Spleen (tissue), 7 donors: ENCODE measurements around the gene RGL1.

Source experiments
- CTCF ChIP-seq, 11 experiments: fragments of 200-600 bp in 7 of 11; fragments of 450-650 bp in 4 of 11; sonication (generic) in 4 of 11; IDR thresholded peaks in 8 of 11; conservative IDR thresholded peaks in 3 of 11; 1 replicate in 7 of 11; 2 replicates in 4 of 11; pipeline versions ENCODE4 v1.4.0 to v1.8.0; 2016 to 2021; ENCODE audit warnings: antibody characterized with exemption in 11 of 11, inconsistent platforms in 4 of 11, mild to moderate bottlenecking in 1 of 11
- POLR2A ChIP-seq, 3 donors: fragments of 450-650 bp; IDR thresholded peaks; one replicate each; pipeline ENCODE4 v1.5.1; 2017; ENCODE audit warnings: antibody characterized with exemption in 3 of 3, mild to moderate bottlenecking in 1 of 3
- POLR2AphosphoS5 ChIP-seq, 3 donors: sonication (generic); formaldehyde crosslinking; IDR thresholded peaks; one replicate each; pipeline ENCODE4 v1.5.1; 2017; ENCODE audit warnings: antibody characterized with exemption in 3 of 3
- donor health status: DM: no; HTN: no; CAD: no; lungs with moderate emphysema.
- donor health status: DM: no; HTN: no; CAD: no.
- donor health status: DM: no; HTN: no; CAD: no.

GRCh38 chr1:183863852-183864251, 58.9 kb downstream of the RGL1 start:
- no peak for TF ChIP-seq CTCF (IDR thresholded peaks at IDR 0.05 in 8 of 11, conservative IDR thresholded peaks at IDR 0.05 in 3 of 11)
- no peak for TF ChIP-seq POLR2A (IDR thresholded peaks at IDR 0.05)
- TF ChIP-seq POLR2AphosphoS5 (IDR thresholded peaks at IDR 0.05): no peak
